ENCODE measurements around the gene COL8A2.

Gene COL8A2

DNA sequence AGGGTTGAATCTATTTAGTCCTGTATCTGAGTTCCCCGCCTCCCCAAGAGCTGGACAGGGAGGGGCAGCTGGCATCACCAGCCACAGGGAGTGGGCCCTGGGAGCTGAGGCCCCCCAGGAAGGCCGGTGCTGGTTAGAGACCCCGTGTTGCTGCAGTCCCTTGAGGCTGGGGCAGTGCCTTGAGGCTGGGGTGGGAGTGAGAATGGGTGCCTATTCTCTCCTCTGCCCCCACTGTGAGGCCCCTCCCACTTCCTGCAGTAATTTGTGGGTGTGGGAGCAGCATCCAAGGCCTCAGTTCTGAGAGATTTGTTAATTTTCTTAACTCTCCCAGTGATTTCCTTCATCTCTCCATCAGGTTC lies 26.8 kb upstream of the COL8A2 start:
- H3K4me3 ChIP-seq (ENCODE audit: low read length), result no peak overlapping the region
- no peak for DNase-seq (ENCODE audit: low read depth)
- TF ChIP-seq, protein P1, sequence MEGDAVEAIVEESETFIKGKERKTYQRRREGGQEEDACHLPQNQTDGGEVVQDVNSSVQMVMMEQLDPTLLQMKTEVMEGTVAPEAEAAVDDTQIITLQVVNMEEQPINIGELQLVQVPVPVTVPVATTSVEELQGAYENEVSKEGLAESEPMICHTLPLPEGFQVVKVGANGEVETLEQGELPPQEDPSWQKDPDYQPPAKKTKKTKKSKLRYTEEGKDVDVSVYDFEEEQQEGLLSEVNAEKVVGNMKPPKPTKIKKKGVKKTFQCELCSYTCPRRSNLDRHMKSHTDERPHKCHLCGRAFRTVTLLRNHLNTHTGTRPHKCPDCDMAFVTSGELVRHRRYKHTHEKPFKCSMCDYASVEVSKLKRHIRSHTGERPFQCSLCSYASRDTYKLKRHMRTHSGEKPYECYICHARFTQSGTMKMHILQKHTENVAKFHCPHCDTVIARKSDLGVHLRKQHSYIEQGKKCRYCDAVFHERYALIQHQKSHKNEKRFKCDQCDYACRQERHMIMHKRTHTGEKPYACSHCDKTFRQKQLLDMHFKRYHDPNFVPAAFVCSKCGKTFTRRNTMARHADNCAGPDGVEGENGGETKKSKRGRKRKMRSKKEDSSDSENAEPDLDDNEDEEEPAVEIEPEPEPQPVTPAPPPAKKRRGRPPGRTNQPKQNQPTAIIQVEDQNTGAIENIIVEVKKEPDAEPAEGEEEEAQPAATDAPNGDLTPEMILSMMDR (conservative IDR thresholded peaks at IDR 0.05; ENCODE audit: low read depth, low read length), result no peak

DNA sequence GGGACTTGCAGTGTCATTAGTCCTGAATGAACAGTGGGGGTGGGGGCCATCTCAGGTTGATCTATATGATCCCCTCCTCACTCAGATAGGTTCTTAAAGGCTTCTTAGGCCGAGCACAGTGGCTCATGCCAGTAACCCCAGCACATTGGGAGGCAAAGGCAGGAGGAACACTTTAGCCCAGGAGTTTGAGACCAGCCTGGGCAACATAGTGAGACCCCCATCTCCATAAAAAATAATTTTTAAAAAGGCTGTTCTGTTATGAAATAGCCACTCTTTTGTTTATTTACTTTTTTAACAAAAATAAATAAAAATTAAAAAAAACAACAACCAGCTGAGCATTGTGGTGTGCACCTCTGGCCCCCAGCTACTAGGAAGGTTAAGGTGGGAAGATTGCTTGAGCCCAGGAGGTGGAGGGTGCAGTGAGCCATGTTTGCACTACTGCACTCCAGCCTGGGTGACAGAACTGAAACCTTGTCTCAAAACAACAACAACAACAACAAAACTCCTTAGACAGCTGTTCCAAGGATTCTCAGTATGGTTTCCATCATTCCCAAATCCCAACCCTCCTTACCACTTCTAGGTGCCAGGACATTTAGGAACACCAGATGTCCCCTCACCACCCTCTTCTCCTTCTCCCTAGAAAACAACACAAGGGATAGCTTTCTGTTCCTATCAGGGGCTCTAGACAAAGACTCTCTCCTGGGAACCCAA lies 26.3 kb upstream of the COL8A2 start:
- no peak for DNase-seq (ENCODE audit: low read depth)
- TF ChIP-seq, protein P1 (conservative IDR thresholded peaks at IDR 0.05; ENCODE audit: low read depth, low read length), result no peak
- H3K4me3 ChIP-seq (ENCODE audit: low read length), result peak overlapping the region; percentile 9

DNA sequence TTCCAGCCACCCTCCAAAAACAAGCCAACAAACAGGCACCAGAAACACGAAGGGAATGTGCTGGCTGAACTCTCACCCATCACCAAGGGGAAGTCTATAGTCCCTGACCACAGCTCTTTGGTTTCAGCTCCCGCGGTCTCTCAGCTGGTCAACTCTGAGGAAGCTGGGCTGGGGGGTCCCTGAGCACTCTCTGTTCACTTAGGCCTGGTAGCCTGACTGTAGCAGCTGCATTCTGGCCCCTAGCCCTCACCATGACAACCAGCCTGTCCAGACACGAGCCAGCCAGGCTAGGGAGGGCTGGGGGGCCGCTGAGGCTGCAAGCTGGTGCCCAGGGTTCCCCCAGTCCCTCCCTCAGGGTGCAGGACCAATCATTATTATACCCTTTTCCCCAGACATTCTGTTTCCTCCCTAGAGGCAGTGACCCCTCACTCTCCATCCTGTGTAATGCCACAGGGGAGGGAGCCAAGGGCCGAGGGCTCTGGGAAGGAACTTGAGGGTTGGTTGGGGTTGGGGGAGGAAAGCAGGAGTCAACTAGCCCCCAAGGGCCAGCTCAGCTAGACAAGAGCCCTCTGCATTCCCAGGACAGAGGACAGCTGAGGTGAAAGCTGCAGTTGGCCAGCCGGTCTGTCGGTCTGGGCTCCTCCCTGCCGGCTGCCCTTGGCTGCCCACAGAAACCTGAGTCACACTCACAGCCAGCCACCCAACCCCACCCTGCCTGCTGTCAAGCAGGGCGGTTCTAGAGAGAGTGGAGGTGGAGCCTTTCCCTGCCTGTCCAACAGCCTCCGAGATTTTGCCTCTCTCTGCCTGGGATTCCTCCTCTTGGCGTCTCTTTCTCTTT lies 25.5 kb upstream of the COL8A2 start:
- DNase-seq (ENCODE audit: low read depth), result peak; percentile 81
- peak overlapping the region; percentile 9 for H3K4me3 ChIP-seq (ENCODE audit: low read length)
- TF ChIP-seq, protein P1 (conservative IDR thresholded peaks at IDR 0.05; ENCODE audit: low read depth, low read length), result no peak

DNA sequence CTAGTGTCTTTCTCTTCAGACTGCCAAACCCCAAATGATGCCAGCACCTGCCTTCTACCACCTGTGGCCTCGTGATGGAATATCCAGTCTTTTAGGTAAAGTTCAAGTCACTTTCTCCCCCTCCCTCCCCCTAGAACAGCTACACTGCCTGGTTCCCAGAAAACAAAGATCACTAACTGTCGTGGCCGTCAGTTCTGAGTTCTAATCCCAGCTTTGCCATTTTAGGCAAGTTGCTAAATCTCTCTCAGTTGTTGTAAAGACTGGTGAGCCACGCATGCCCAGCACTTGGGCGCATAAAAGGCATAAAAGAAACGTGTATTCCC lies 24.9 kb upstream of the COL8A2 start:
- TF ChIP-seq, protein P1 (conservative IDR thresholded peaks at IDR 0.05; ENCODE audit: low read depth, low read length), result no peak
- H3K4me3 ChIP-seq (ENCODE audit: low read length), result no peak overlapping the region
- no peak for DNase-seq (ENCODE audit: low read depth)

DNA sequence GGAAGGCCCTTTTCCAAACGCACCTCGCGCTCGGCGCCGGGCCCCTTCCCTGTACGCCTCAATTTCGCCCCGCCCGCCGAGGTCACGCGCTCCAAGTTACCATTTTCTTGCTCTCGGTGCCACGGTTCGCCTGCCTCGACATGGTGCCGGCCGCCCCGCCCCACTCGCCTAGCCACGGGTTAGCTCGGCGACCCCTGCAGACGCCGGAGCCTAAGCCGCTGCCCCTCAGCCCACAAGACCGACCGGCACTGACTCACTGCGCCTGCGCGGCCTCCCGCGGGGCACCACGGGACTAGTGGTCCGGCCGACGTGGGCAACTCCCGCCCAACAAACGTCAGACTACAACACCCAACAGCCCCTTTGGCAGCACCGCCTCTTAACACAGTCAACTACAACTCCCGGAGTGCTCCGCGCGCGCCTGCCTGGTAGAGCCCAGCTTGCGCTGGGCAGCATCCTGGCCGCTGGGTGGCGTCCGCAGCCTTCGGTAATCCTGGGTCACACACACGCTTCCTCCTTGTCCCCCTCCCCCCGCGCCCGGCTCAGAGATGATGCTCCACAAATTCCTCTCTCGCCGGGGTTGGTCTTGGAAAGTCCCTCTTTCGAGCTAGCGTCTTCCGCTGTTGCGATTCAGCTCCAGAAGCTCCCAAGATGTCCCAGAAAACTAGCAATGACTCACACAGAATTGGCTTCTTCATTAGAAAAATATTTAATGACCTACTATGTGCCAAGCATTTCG lies 24.4 kb upstream of the COL8A2 start, which contains the start of gene TRAPPC3:
TRAPPC3 (minus strand) TSS at position 250 of the 736 bp plus-strand sequence; CDS start at position 142, 108 bp downstream.
- peak within 1 kb of the TSS; percentile 85 for H3K4me3 ChIP-seq (ENCODE audit: low read length)
- DNase-seq (ENCODE audit: low read depth), result peak; percentile 98
- TF ChIP-seq, protein P1 (conservative IDR thresholded peaks at IDR 0.05; ENCODE audit: low read depth, low read length), result peak; percentile 93

DNA sequence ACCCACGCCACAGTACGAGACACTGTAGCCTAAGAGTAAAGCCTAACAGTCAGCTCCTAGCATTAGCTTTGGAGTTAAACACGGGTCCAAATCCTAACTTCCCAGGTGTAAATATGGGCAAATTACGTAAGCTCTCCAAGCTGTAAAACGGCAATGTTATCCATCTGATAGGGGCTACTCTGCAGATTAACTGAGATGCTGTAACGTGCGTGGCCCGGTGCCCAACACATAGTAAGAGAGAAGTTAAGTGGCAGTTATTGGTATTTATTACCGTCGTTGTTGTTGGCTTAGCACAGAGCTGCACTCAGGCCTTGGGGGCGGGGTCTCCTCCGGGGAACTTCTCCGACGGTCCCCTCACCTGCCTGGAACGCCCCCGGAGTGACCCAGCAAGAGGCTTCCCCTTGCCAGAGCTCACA lies 23.8 kb upstream of the COL8A2 start:
- TF ChIP-seq, protein P1 (conservative IDR thresholded peaks at IDR 0.05; ENCODE audit: low read depth, low read length), result no peak
- DNase-seq (ENCODE audit: low read depth), result no peak

More for the DNA sequence above, 23.8 kb upstream of the COL8A2 start:
- H3K4me3 ChIP-seq (ENCODE audit: low read length), result peak overlapping the region; percentile 85

Measured in retinal pigment epithelial cell (primary cell).